Liver (tissue), 2 donors: ENCODE data around the gene POLR2B.

Experiments used
- CTCF ChIP-seq: fragments of 150-350 bp; IDR thresholded peaks from 2 replicates; pipeline ENCODE4 v1.5.1; 2017; ENCODE audit warnings: improper control_type of control experiment, low read depth, low read length; ENCODE audit not compliant: missing input control
- MAX ChIP-seq: IDR thresholded peaks from 2 replicates; pipeline ENCODE4 v1.6.1; 2016; ENCODE audit warnings: antibody characterized with exemption
- REST ChIP-seq: IDR thresholded peaks from 2 replicates; pipeline ENCODE4 v1.6.1; 2016; ENCODE audit warnings: antibody characterized with exemption, mild to moderate bottlenecking
- donor health status: healthy.

- no peak for TF ChIP-seq MAX
- TF ChIP-seq CTCF = no peak
- no peak for TF ChIP-seq REST
Observed at GRCh38 chr4:56961107-56961500, 17.6 kb upstream of the POLR2B start.
